Measurements from ENCODE around the gene LHPP. TPM values are rescaled to one million over a fixed set of nuclear protein-coding genes. Genes with fewer than 3 reads are reported as not detected.

LHPP gene
- total and polyA plus RNA-seq, 4 experiments from 2014 or later: 17.9 to 22.4 (median 19.2) TPM

GRCh38 chr10:124632064-124632531 is 170.5 kb downstream of the LHPP start:
- peak in 1 of 5 donors; percentile 37 for DNase-seq
- H3K27ac Mint-ChIP-seq: peak overlapping the region in 6 of 7 donors; percentile 13 to 83 (median 62)
- Histone ChIP-seq H3K27me3 (ENCODE audit: insufficient read depth, low read length) (no peaks in the 10 kb centered on the region), H3K9me3 (ENCODE audit: control insufficient read depth in 1 of 2, low read length in 2 of 2) (no peaks in the 10 kb centered on the region), H3K4me3 (ENCODE audit: low read length in 2 of 2) (no peak overlapping the region), H3K27ac (ENCODE audit: low read depth, low read length) (no peak overlapping the region), H3K36me3 (ENCODE audit: insufficient read depth, low read length) (peaks cover 3% of the 10 kb centered on the region), H3K4me1 (ENCODE audit: insufficient read depth, low read length) (peaks cover 75% of the 10 kb centered on the region)
- peaks cover 45 to 95% (median 65%) of the 10 kb centered on the region in 4 donors for H3K4me1 Mint-ChIP-seq
- ChIA-PET POLR2A (ENCODE audit: partially characterized antibody) (interaction anchor here (0.8 to 2.7 kb wide), 5 partner anchors 23 to 110 kb away, joined by 3 to 16 read pairs (median 4); no protein-coding TSS in a partner anchor), CTCF (ENCODE audit: partially characterized antibody) (interaction anchor here (0.8 to 3.0 kb wide), 8 partner anchors 15 to 108 kb away, joined by 3 to 49 read pairs (median 4); no protein-coding TSS in a partner anchor)
- peaks cover 15 to 18% of the 10 kb centered on the region in 2 donors for H3K36me3 Mint-ChIP-seq
- H3K27me3 Mint-ChIP-seq: no peaks in the 10 kb centered on the region
- intact Hi-C loops (cut with micrococcal nuclease): loop anchor here (1.0 kb wide), 1 partner anchor 109 kb away; no protein-coding TSS in a partner anchor
- H3K9me3 Mint-ChIP-seq: peaks cover 0 to 4% (median 0%) of the 10 kb centered on the region in 8 donors
- H3K4me3 Mint-ChIP-seq: no peak overlapping the region

GRCh38 chr10:124632566-124632965 is 170.9 kb downstream of the LHPP start:
- Histone ChIP-seq H3K4me3 (ENCODE audit: low read length in 2 of 2) (no peak overlapping the region), H3K9me3 (ENCODE audit: control insufficient read depth in 1 of 2, low read length in 2 of 2) (no peaks in the 10 kb centered on the region), H3K36me3 (ENCODE audit: insufficient read depth, low read length) (peaks cover 3% of the 10 kb centered on the region), H3K27me3 (ENCODE audit: insufficient read depth, low read length) (no peaks in the 10 kb centered on the region), H3K4me1 (ENCODE audit: insufficient read depth, low read length) (peaks cover 75% of the 10 kb centered on the region), H3K27ac (ENCODE audit: low read depth, low read length) (no peak overlapping the region)
- H3K4me3 Mint-ChIP-seq: no peak overlapping the region
- DNase-seq: peak in 1 of 5 donors; percentile 4
- ChIA-PET CTCF (ENCODE audit: partially characterized antibody) (interaction anchor here (0.8 to 3.0 kb wide), 8 partner anchors 14 to 108 kb away, joined by 3 to 49 read pairs (median 4); no protein-coding TSS in a partner anchor), POLR2A (ENCODE audit: partially characterized antibody) (interaction anchor here (0.7 to 2.7 kb wide), 6 partner anchors 22 to 109 kb away, joined by 3 to 16 read pairs (median 4); no protein-coding TSS in a partner anchor)
- no peaks in the 10 kb centered on the region for H3K27me3 Mint-ChIP-seq
- peaks cover 46 to 95% (median 66%) of the 10 kb centered on the region in 4 donors for H3K4me1 Mint-ChIP-seq
- peaks cover 15 to 18% of the 10 kb centered on the region in 2 donors for H3K36me3 Mint-ChIP-seq
- H3K9me3 Mint-ChIP-seq: peaks cover 0 to 4% (median 0%) of the 10 kb centered on the region in 8 donors
- intact Hi-C loops (cut with micrococcal nuclease): loop anchor here (1.0 kb wide), 1 partner anchor 109 kb away; no protein-coding TSS in a partner anchor
- H3K27ac Mint-ChIP-seq: peak overlapping the region in 6 of 7 donors; percentile 27 to 78 (median 39)

- Histone ChIP-seq H3K4me3 (ENCODE audit: low read length in 2 of 2) (no peak overlapping the region), H3K4me1 (ENCODE audit: insufficient read depth, low read length) (peaks cover 82% of the 10 kb centered on the region), H3K36me3 (ENCODE audit: insufficient read depth, low read length) (peaks cover 3% of the 10 kb centered on the region), H3K9me3 (ENCODE audit: control insufficient read depth in 1 of 2, low read length in 2 of 2) (no peaks in the 10 kb centered on the region), H3K27ac (ENCODE audit: low read depth, low read length) (peak overlapping the region; percentile 42), H3K27me3 (ENCODE audit: insufficient read depth, low read length) (no peaks in the 10 kb centered on the region)
- H3K36me3 Mint-ChIP-seq: peaks cover 14% of the 10 kb centered on the region in 2 donors
- H3K27ac Mint-ChIP-seq: peak overlapping the region; percentile 88 to 96 (median 95)
- CTCF ChIA-PET (ENCODE audit: partially characterized antibody): interaction anchor here (0.9 to 6.1 kb wide), 12 partner anchors 9 to 105 kb away, joined by 3 to 36 read pairs (median 6); no protein-coding TSS in a partner anchor
- no peaks in the 10 kb centered on the region for H3K27me3 Mint-ChIP-seq
- peaks cover 0 to 6% (median 0%) of the 10 kb centered on the region in 8 donors for H3K9me3 Mint-ChIP-seq
- POLR2A ChIA-PET (ENCODE audit: partially characterized antibody): interaction anchor here (0.7 to 6.6 kb wide), 16 partner anchors 9 to 156 kb away, joined by 3 to 60 read pairs (median 6); partner anchors contain the start of gene EEF1AKMT2
- DNase-seq: peak in 3 of 5 donors; percentile 30 to 62 (median 47)
- peak overlapping the region in 7 of 8 donors; percentile 78 to 85 (median 82) for H3K4me3 Mint-ChIP-seq
- peaks cover 57 to 95% (median 80%) of the 10 kb centered on the region in 4 donors for H3K4me1 Mint-ChIP-seq
- intact Hi-C loops (cut with micrococcal nuclease): loop anchor here (1.0 to 2.0 kb wide), 3 partner anchors 9 to 104 kb away; no protein-coding TSS in a partner anchor
Measured at GRCh38 chr10:124636271-124636995, 174.8 kb downstream of the LHPP start.

DNA sequence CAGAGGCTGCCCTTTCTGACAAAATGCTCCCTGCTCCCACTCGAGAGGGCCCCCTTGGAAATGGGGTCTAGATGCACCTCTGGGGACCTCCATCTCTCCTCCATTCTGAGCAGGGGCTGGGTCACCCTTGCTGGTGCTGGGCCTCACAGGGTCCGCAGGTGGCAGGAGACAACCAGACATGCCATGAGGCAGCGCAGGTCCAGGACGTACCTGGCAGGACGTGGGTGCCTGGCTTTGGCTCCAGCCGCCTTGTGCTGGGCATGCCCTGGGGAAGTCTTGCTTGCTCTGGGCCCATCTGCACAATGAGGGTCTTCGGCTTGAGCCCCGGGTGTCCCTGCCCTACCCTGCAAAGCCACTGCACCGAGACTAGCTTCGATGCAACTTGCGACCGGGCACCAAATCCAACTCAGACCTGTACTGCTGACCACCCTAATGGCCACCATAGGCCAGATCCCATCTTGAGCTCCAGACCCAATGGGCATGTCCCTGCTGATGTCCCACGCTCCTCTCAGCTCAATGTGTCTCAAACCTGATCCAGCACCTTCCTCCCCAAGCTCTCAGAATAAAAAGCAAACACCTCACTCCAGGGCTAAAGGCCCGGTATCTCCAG is 175.6 kb downstream of the LHPP start:
- Histone ChIP-seq H3K36me3 (ENCODE audit: insufficient read depth, low read length) (peaks cover 7% of the 10 kb centered on the region), H3K9me3 (ENCODE audit: control insufficient read depth in 1 of 2, low read length in 2 of 2) (no peaks in the 10 kb centered on the region), H3K4me1 (ENCODE audit: insufficient read depth, low read length) (peaks cover 82% of the 10 kb centered on the region), H3K27me3 (ENCODE audit: insufficient read depth, low read length) (no peaks in the 10 kb centered on the region), H3K4me3 (ENCODE audit: low read length in 2 of 2) (peak overlapping the region in 1 of 2 donors; percentile 19), H3K27ac (ENCODE audit: low read depth, low read length) (peak overlapping the region; percentile 42)
- ChIA-PET CTCF (ENCODE audit: partially characterized antibody) (interaction anchor here (0.9 to 6.1 kb wide), 15 partner anchors 9 to 108 kb away, joined by 3 to 36 read pairs (median 5); no protein-coding TSS in a partner anchor), POLR2A (ENCODE audit: partially characterized antibody) (interaction anchor here (0.5 to 6.6 kb wide), 18 partner anchors 9 to 155 kb away, joined by 3 to 60 read pairs (median 4); partner anchors contain the start of gene EEF1AKMT2)
- H3K9me3 Mint-ChIP-seq: peaks cover 0 to 6% (median 0%) of the 10 kb centered on the region in 8 donors
- peaks cover 61 to 95% (median 81%) of the 10 kb centered on the region in 4 donors for H3K4me1 Mint-ChIP-seq
- peak overlapping the region; percentile 50 to 85 (median 81) for H3K4me3 Mint-ChIP-seq
- no peaks in the 10 kb centered on the region for H3K27me3 Mint-ChIP-seq
- H3K36me3 Mint-ChIP-seq: peaks cover 14 to 19% of the 10 kb centered on the region in 2 donors
- intact Hi-C loops (cut with micrococcal nuclease): loop anchor here (2.0 kb wide), 1 partner anchor 104 kb away; no protein-coding TSS in a partner anchor
- peak overlapping the region; percentile 88 to 96 (median 95) for H3K27ac Mint-ChIP-seq
- peak in 1 of 5 donors; percentile 42 for DNase-seq

GRCh38 chr10:124637746-124638145 is 176.1 kb downstream of the LHPP start:
- Histone ChIP-seq H3K27ac (ENCODE audit: low read depth, low read length) (peak overlapping the region; percentile 42), H3K9me3 (ENCODE audit: control insufficient read depth in 1 of 2, low read length in 2 of 2) (no peaks in the 10 kb centered on the region), H3K36me3 (ENCODE audit: insufficient read depth, low read length) (peaks cover 13% of the 10 kb centered on the region), H3K4me3 (ENCODE audit: low read length in 2 of 2) (no peak overlapping the region), H3K27me3 (ENCODE audit: insufficient read depth, low read length) (no peaks in the 10 kb centered on the region), H3K4me1 (ENCODE audit: insufficient read depth, low read length) (peaks cover 82% of the 10 kb centered on the region)
- H3K4me1 Mint-ChIP-seq: peaks cover 64 to 96% (median 81%) of the 10 kb centered on the region in 4 donors
- CTCF ChIA-PET (ENCODE audit: partially characterized antibody): interaction anchor here (1.1 to 6.1 kb wide), 12 partner anchors 10 to 107 kb away, joined by 3 to 36 read pairs (median 5); no protein-coding TSS in a partner anchor
- intact Hi-C loops (cut with micrococcal nuclease): loop anchor here (2.0 kb wide), 1 partner anchor 103 kb away; no protein-coding TSS in a partner anchor
- H3K27me3 Mint-ChIP-seq: no peaks in the 10 kb centered on the region
- peak overlapping the region; percentile 88 to 95 (median 94) for H3K27ac Mint-ChIP-seq
- peak in 1 of 5 donors; percentile 10 for DNase-seq
- H3K9me3 Mint-ChIP-seq: peaks cover 0 to 6% (median 0%) of the 10 kb centered on the region in 8 donors
- H3K36me3 Mint-ChIP-seq: peaks cover 16 to 23% of the 10 kb centered on the region in 2 donors
- peak overlapping the region; percentile 36 to 85 (median 74) for H3K4me3 Mint-ChIP-seq
- POLR2A ChIA-PET (ENCODE audit: partially characterized antibody): interaction anchor here (0.5 to 6.6 kb wide), 12 partner anchors 8 to 104 kb away, joined by 3 to 60 read pairs (median 10); no protein-coding TSS in a partner anchor

DNA sequence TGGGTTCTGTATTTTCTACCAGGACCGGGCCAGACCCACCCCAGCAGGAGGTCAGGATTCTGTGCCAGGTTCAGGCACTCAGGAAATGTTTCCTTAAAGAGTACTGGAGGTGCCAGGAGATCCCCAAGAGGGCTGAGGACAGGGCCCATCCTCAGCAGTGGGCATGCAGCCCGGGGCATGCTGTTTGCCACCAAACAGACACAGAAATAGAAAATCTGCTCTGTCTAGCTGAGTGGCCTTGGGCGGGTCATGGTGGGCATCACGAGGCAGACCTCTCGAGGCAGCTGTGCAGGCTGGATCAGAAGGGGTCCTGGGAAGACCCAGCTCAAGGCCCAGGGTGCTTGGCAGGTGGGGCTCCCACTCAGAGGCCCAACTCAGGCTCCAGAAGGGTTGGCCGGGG is 177.6 kb downstream of the LHPP start:
- peaks cover 9 to 22% of the 10 kb centered on the region in 2 donors for H3K36me3 Mint-ChIP-seq
- H3K36me3 ChIP-seq (ENCODE audit: insufficient read depth, low read length): peaks cover 15% of the 10 kb centered on the region
- no peaks in the 10 kb centered on the region for H3K27me3 Mint-ChIP-seq
- H3K9me3 ChIP-seq (ENCODE audit: control insufficient read depth in 1 of 2, low read length in 2 of 2): no peaks in the 10 kb centered on the region
- CTCF ChIA-PET (ENCODE audit: partially characterized antibody): interaction anchor here (0.9 to 6.1 kb wide), 6 partner anchors 10 to 103 kb away, joined by 3 to 36 read pairs (median 20); no protein-coding TSS in a partner anchor
- peak in 1 of 5 donors; percentile 10 for DNase-seq
- no peak overlapping the region for H3K4me3 Mint-ChIP-seq
- no peaks in the 10 kb centered on the region for H3K27me3 ChIP-seq (ENCODE audit: insufficient read depth, low read length)
- H3K27ac Mint-ChIP-seq: peak overlapping the region; percentile 19 to 95 (median 89)
- peaks cover 89% of the 10 kb centered on the region for H3K4me1 ChIP-seq (ENCODE audit: insufficient read depth, low read length)
- peaks cover 0 to 6% (median 0%) of the 10 kb centered on the region in 8 donors for H3K9me3 Mint-ChIP-seq
- H3K27ac ChIP-seq (ENCODE audit: low read depth, low read length): peak overlapping the region; percentile 36
- H3K4me3 ChIP-seq (ENCODE audit: low read length in 2 of 2): no peak overlapping the region
- H3K4me1 Mint-ChIP-seq: peaks cover 60 to 96% (median 84%) of the 10 kb centered on the region in 4 donors
- intact Hi-C loops (cut with micrococcal nuclease): no loop called here
- POLR2A ChIA-PET (ENCODE audit: partially characterized antibody): interaction anchor here (2.0 to 6.6 kb wide), 5 partner anchors 10 to 102 kb away, joined by 6 to 60 read pairs (median 29); no protein-coding TSS in a partner anchor

All from CD4-positive, alpha-beta memory T cell (primary cell).